Stimulated activated CD8-positive, alpha-beta memory T cell treated with anti-CD3 and anti-CD28 coated beads, Interleukin-2, amount 100 ng/mL, for 1 hour (primary cell): ENCODE data around the gene CENPP.
"Not testable (repeated sequence)": the region's sequence is repeated elsewhere in the genome, so short reads cannot be mapped to it uniquely, and the experiment has no call there.

Experiments used
- DNase-seq, 2 donors: peaks; one replicate each; pipeline ENCODE4 v3.0.0-alpha.2; 2020; ENCODE audit warnings: low read depth in 2 of 2

CENPP gene

GRCh38 chr9:92595075-92595474 lies 269.3 kb downstream of the CENPP start:
- DNase-seq = not testable (repeated sequence)

GRCh38 chr9:92595930-92596329 lies 270.2 kb downstream of the CENPP start:
- no peak for DNase-seq

GRCh38 chr9:92598382-92598781 lies 272.6 kb downstream of the CENPP start:
- DNase-seq = no peak

GRCh38 chr9:92599938-92600461 lies 274.2 kb downstream of the CENPP start:
- no peak for DNase-seq

GRCh38 chr9:92600462-92601261 lies 274.9 kb downstream of the CENPP start:
- DNase-seq = no peak

- no peak for DNase-seq
Measured at GRCh38 chr9:92601451-92601850, 275.7 kb downstream of the CENPP start.

- DNase-seq = no peak
Measured at GRCh38 chr9:92602413-92602812, 276.7 kb downstream of the CENPP start.

GRCh38 chr9:92603100-92603499 lies 277.3 kb downstream of the CENPP start:
- no peak for DNase-seq

GRCh38 chr9:92603990-92604389 lies 278.2 kb downstream of the CENPP start:
- DNase-seq = no peak

- no peak for DNase-seq
Measured at GRCh38 chr9:92605224-92605623, 279.5 kb downstream of the CENPP start.

- DNase-seq = no peak
Measured at GRCh38 chr9:92607088-92607487, 281.3 kb downstream of the CENPP start.

- no peak for DNase-seq
Measured at GRCh38 chr9:92607773-92608172, 282.0 kb downstream of the CENPP start.

GRCh38 chr9:92608241-92608908 lies 282.6 kb downstream of the CENPP start:
- no peak for DNase-seq

GRCh38 chr9:92608909-92609445 lies 283.2 kb downstream of the CENPP start:
- no peak for DNase-seq

GRCh38 chr9:92610470-92611420 lies 285.0 kb downstream of the CENPP start:
- no peak for DNase-seq

GRCh38 chr9:92611621-92612285 lies 286.0 kb downstream of the CENPP start:
- no peak for DNase-seq

- no peak for DNase-seq
Measured at GRCh38 chr9:92612292-92612691, 286.5 kb downstream of the CENPP start.

- DNase-seq = no peak
Measured at GRCh38 chr9:92612816-92613215, 287.1 kb downstream of the CENPP start.

GRCh38 chr9:92613268-92614122 lies 287.7 kb downstream of the CENPP start:
- DNase-seq = no peak

- DNase-seq = no peak
Measured at GRCh38 chr9:92614123-92614510, 288.4 kb downstream of the CENPP start.
